Measurements from ENCODE around the gene TUFT1.

The TUFT1 gene

DNA sequence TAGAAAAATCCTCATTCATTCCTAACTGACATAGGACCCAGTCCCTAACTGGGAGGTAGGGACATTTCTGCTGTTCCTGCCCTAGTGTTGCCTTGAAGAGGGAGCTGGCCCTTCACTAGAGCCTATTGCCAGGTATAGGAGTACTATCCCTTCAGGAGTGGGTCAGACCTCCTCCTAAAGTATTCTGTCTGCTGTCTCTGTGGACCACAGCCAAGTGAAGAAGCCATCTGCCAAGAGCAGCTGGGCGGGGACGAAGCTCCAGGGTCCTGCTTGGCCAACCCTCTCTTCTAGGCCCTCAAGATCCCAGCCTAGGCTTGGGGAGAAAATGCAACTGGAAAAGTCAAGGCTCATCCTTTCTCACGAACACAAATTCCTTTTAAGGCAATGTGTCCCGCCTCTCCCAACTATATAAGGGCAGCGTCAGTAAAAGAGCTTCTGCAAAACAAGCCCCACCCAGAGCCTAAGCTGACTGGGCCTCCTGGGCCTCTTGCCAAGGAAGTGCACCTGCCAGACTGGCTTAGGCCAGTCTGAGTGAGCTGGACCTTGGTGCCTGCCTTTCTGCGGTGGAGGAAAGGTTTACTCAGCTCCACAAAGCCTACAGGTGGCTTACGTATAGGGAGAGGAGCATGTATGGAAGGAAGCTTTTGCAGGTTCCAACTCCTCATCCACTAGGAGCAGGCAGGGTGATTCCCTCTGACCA lies 638 bp upstream of the TUFT1 start:
- H3K4me3 ChIP-seq (ENCODE audit: low read length) = peak overlapping the region; percentile 47; the same call in 1 of the 2 replicates
- TF ChIP-seq ZNF274 (IDR thresholded peaks at IDR 0.05; ENCODE audit: low read depth, low read length) = no peak

DNA sequence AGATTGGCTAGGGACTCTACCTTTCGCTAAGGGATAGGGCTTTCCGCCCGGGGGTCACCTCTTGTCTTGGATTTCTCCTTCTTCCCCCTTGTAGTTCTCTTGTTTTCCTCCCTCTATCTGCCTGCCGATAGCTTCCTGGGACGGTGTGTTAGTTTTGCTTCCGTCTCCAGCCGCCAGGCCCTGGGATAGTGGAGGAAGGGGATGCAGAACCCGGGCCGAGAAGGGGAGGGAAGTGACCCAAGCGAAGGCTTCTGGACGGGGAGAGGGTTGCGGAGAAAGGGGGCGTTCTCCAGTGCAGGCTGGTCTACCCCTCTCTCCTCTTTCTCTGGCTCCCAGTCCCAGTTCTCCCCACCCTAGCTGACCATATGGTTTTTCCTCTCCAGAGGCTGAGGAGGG lies 871 bp downstream of the TUFT1 start:
- no peak for TF ChIP-seq ZNF274 (IDR thresholded peaks at IDR 0.05; ENCODE audit: low read depth, low read length)
- peak overlapping the region; percentile 47 for H3K4me3 ChIP-seq (ENCODE audit: low read length)

DNA sequence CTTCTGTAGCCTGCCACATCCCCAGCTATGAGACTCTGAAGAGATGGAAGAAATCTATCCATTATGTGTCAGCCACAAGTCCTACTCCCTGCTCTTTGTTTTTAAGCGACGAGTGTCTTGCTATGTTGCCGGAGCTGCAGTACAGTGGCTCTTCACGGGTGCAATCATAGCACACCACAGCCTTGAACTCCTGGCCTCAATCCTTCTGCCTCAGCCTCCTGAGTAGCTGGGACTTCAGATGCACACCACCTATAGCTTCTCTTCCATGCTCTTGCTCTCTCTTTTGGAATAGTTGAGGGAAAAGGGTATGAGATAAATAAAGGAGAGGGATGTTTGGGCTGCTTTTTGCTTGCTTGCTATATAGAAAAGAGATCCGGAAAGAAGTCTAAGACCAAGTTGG lies 1.6 kb downstream of the TUFT1 start:
- no peak for TF ChIP-seq ZNF274 (IDR thresholded peaks at IDR 0.05; ENCODE audit: low read depth, low read length)
- no peak overlapping the region for H3K4me3 ChIP-seq (ENCODE audit: low read length)

DNA sequence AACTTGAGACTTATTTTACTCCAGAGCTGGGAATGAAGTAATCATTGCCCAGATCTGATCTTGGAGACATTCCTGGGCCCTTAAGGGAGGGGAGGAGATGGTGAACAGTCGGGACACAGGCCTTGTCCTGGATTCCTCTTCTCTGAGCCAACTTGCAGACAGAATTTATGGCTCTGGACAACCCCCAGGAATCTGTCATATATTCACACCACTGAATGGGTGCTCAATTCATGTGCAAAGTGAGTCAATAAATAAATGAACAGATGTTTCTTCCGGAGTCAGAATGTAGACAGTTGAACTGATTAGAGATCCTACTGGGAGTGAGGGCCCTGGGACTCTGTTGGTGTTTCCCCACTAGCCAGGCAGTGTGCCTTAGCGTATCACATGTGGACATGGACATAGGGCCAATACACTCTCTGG lies 2.6 kb downstream of the TUFT1 start:
- H3K4me3 ChIP-seq (ENCODE audit: low read length) = no peak overlapping the region
- TF ChIP-seq ZNF274 (IDR thresholded peaks at IDR 0.05; ENCODE audit: low read depth, low read length) = no peak

DNA sequence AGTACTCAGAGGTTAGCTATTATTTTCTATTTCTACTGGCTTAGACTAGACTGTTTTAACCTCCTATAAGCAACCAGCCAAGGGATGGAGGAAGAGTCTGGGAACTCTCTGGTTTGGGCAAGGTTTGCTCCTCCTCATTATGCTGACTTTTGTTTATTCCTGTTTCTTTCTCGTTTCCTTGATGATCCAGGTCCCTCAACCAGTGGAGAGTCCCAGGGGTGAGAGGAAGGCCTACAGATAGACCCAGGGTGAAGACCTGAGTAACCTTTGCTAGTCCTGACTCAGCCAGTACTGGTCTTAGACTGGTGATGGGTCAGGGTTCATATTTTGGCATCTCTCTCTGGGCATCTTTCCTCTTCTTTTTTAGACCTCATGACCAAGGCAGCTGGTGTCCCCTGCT lies 5.4 kb downstream of the TUFT1 start:
- TF ChIP-seq ZNF274 (IDR thresholded peaks at IDR 0.05; ENCODE audit: low read depth, low read length) = no peak
- no peak overlapping the region for H3K4me3 ChIP-seq (ENCODE audit: low read length)

DNA sequence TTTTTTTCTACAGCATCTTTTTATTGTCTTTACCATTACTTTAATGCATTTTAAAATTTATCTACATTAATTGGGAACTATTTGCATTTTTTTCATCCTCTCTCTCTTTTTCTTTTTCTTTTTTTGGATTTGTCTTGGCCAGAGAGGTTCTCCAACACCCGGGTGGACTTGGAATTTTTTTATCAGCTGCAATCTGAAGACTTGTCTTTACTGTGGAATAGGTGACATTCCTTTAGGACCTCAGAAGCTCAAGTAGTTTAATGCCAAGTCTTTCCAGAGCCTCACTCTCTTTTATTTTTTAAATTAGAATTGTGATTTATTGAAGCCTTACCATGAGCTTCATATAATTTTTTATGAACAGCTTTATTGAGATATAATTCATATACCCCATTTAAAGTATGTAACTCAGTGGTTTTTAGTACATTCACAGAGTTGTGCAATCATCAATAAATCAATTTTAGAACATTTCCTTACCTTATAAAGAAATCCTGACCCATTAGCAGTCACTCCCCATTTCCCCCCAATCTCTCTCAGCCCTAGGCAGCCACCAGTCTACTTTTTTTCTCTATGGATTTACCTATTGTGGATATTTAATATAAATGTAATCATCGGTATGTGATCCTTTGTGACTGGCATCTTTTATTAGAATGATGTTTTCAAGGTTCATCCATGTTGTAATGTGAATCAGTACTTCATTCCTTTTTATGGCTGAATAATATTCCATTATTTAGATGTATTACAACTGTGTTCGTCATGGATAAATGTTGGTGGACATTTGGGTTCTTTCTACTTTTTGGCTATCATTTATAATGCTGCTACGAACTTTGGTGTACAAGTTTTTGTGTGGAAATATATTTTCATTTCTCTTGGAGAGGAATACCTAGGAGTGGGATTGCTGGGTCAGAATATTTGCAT lies 6.2 kb downstream of the TUFT1 start:
- no peak for TF ChIP-seq ZNF274 (IDR thresholded peaks at IDR 0.05; ENCODE audit: low read depth, low read length)
- H3K4me3 ChIP-seq (ENCODE audit: low read length) = no peak overlapping the region

DNA sequence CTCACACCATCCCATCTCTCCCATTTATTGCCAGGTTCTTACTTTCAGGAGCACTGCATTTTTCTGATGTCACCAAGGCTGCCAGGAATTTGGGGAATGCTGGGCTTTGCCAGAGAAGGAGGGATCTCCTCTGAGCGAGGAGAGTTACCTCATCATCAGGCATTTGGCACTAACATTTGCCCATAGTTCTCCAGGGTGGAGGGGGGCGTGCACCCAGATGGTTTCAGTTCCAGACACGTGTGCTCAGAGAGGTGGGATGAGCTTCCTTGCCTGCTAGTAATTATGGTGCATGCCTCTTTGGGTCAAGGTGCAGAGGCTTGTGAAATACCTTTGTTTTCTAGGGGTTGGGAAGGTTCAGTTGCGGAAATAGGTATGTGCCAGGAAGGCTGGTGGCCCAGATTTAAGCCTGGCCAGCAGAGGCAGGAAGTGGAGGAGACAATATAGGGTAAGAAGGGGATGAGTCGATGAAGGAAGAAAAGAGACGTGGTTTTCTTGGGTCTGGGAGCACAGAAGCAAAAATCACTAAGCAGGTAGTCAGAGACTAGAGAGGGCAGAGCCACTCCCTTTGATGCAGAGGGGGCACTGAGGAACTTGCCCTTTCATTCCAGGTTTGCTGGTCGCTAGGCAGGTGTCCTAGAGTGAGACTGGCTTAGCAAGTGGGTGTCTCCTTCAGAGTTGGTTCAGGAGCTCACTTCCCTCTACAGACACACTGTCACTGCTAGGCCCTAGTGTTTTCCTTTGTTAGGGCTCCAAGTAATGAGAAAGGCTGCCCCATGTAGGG lies 7.2 kb downstream of the TUFT1 start:
- no peak for TF ChIP-seq ZNF274 (IDR thresholded peaks at IDR 0.05; ENCODE audit: low read depth, low read length)
- H3K4me3 ChIP-seq (ENCODE audit: low read length) = no peak overlapping the region

DNA sequence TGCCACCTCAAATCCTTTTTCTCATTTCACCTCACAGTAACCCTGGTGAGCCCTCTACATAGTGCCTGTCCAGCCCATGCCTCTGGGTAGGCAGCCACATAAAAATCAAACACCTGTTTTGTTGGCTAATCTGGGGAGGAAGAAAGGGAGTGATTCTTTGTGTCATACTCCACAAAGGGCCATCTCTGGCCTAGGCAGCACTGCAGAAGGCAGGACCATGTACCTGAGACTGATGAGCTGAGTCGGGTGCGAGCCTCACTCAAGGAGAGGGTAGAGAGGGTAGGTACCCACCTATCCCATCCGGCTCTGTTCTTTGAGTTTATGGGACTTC lies 7.8 kb downstream of the TUFT1 start:
- no peak overlapping the region for H3K4me3 ChIP-seq (ENCODE audit: low read length)
- no peak for TF ChIP-seq ZNF274 (IDR thresholded peaks at IDR 0.05; ENCODE audit: low read depth, low read length)

DNA sequence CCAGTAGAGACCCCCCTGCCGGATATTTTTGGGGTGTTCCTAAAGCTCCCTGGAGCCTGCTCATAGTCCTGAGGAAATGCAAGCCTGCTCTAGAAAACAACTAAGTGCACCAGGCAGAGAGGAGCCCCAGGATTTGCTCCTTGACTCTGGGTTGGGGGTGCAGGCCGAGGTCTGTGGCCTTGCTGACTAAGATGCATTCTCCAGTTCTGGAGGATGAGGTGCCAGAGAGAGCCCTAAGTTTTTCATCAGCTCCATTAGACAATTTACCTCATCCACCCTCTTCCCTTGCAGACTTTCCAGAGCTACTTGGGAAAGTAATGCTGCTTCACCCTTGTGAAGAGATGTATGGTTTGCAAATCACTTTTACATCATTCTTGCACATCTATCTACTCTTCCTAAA lies 9.1 kb downstream of the TUFT1 start:
- no peak overlapping the region for H3K4me3 ChIP-seq (ENCODE audit: low read length)
- TF ChIP-seq ZNF274 (IDR thresholded peaks at IDR 0.05; ENCODE audit: low read depth, low read length) = no peak

DNA sequence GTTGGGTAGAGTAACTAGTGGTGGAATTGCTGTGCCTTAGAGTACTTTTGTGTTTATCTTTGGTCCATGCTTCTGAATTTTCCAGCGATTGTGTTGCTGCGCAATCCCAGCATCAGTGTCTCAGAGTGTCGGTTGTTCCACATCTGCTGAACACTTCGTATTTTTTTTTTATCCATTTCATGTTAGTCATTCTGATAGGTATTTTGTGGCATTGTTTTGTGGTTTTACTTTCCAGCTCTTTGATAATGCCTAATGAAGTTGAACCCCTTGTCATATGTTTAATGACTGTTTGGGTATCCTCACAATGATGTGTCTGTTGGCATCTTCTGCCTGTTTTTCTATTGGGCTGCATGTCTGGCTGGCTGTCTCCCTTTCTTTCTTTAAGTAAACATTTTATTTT lies 13.6 kb downstream of the TUFT1 start:
- no peak overlapping the region for H3K4me3 ChIP-seq (ENCODE audit: low read length)
- no peak for TF ChIP-seq ZNF274 (IDR thresholded peaks at IDR 0.05; ENCODE audit: low read depth, low read length)

DNA sequence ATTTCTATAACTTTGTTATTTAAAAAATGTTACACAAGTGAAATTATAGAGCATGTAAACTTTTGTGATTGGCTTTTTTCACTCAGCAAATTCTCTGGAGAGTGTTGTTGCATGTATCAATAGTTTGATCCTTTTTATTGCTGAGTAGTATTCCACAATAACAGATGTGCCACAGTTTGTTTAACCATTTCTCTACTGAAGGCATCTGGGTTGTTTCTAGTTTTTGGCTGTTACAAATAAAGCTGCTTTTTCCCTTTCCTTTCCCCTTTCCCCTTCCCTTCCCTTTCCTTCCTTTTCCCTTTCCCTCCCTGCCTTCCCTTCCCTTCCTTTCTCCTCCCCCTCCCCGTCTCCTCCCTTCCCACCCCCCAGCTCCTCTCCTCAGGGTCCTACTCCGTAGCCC lies 15.9 kb downstream of the TUFT1 start:
- H3K4me3 ChIP-seq (ENCODE audit: low read length) = no peak overlapping the region
- TF ChIP-seq ZNF274 (IDR thresholded peaks at IDR 0.05; ENCODE audit: low read depth, low read length) = no peak

DNA sequence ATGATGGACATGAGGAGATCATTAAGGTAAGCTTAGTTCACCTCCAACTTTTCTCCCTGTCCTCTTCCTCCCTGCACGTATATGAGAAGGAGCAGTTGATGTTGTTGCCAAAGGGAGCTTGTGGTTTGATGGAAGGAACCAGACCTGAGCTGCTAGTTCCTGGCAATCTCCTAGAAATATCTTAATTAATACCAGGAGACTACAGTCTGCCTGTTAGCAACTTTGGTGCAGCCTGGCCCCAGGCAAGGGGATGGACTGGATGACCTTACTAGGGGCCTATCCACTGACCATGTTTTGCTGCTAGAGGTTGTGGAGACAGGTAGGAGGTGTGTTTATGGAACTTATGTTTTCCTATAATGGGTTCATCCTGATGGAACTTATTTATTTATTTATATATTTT lies 22.6 kb downstream of the TUFT1 start:
- no peak overlapping the region for H3K4me3 ChIP-seq (ENCODE audit: low read length)
- no peak for TF ChIP-seq ZNF274 (IDR thresholded peaks at IDR 0.05; ENCODE audit: low read depth, low read length)

DNA sequence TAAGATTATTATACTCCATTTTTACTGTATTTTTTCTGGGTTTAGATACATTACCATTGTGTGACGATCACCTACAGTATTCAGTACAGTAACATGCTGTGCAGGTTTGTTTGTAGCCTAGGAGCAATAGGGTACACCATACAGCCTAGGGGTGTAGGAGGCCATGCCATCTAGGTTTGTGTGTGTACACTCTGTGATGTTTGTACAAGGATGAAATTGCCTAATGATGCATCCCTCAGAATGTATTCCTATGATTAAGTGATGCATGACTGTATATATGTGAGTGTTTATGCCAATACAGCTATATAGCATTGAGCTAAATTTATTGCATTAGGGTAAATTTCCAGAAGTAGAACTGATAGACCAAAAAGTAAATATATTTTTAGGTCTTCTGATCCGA lies 23.3 kb downstream of the TUFT1 start:
- H3K4me3 ChIP-seq (ENCODE audit: low read length) = no peak overlapping the region
- TF ChIP-seq ZNF274 (IDR thresholded peaks at IDR 0.05; ENCODE audit: low read depth, low read length) = no peak

DNA sequence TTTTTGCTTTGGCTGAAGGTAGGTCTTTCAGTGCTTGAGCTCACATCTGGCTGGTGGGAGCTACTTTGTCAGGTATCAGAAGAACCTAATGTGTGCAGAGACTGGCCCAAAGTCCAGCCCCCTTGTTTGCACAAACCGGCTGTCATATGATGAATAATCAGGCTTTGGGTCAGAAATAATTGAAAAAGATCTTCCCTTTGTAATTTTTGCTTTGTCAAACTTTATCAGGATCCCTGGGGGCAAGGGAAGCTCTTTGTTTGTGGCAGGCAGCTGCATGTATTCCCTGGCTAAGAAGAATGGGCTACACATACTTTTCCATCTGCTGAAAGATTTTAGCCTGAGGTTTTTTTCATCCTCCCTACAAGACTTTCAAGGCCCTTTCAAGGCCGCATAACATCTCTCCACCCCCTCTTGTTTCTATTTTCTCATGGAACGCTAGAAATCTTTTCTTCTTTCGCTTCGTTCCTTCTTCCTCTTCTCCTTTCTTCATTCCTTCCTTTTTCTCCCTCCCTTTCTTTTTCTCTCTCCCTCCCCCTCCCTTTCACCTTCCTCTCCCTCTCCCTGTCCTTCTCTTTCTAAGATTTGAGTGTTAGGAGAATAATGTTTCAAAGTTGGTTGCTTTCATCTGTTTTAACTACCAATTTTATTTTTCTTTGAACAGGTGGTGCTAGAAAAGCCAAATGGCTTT lies 25.5 kb downstream of the TUFT1 start:
- H3K4me3 ChIP-seq (ENCODE audit: low read length) = no peak overlapping the region
- TF ChIP-seq ZNF274 (IDR thresholded peaks at IDR 0.05; ENCODE audit: low read depth, low read length) = no peak
